ENCODE results near the gene SNTN.
"Not testable (repeated sequence)": the region's sequence is repeated elsewhere in the genome, so short reads cannot be mapped to it uniquely, and the experiment has no call there.

Gene SNTN

DNA sequence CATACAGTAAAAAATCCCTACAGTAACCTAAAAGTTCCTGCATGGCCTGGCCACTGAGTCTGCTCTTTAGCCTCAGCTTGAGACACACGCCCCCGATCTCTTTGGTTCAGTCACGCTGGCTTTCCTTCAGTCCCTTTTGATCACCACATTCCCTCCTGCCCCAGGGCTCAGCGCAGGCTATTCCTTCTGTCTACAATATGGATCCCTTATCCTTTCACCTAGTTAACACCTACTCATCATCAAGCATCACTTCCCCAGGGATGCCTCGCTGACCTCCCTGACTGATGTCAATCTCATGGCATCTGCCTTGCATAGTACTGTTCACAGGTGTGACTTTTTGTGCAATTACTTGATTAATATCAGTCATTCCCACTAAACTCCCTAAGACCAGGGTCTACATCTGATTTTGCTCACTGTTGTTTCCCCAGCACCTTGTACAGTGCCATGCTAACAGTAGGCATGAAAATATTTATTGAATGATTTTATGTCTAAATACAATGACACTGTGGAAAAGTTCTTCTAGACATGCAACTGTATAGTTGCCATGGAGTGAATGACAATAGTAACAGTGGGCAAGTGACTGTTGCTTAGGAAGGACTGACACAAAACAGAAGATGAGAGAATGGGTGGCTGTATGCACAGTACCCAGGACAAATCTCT lies at the start of gene SNTN:
Gene SNTN, plus strand, starts transcription at position 610 of the 660 bp plus-strand sequence. Its CDS starts 13 bp downstream, at position 623.
- no peak for DNase-seq (ENCODE audit: low spot score)

DNA sequence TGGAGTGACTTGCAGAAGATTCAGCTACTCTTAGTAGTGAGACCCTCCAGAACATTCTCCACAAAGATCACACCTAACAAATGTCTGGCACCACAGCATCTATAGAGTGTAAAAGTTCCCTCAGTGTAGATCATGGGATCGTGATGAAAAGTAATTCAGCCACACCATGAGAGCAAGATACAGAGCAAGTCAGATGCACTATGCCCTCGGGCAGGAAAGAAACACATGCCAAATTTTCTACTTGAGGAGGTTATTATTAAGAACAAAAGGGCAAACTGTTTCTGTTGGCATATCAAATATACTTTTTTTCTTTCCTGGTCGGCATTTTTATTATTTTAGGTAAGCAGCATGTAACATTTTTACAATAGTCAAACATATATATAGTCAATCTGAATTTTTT lies 44.8 kb upstream of the SNTN start:
- no peak for DNase-seq (ENCODE audit: low spot score)

DNA sequence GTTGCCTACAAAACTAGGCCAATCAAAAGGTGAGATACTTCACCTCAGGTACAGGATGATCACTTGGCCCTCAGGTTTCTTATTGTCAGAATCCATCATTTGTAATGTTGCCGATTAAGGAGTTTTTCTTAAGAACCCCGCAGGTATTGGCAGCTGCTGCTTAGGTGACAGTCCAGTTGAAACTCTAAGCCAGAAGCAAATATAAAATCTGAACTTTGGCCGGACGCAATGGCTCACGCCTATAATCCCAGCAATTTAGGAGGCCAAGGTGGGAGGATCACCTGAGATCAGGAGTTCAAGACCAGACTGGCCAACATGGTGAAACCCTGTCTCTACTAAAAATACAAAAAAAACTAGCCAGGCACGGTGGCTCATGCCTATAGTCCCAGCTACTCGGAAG lies 43.1 kb upstream of the SNTN start:
- DNase-seq (ENCODE audit: low spot score): no peak

DNA sequence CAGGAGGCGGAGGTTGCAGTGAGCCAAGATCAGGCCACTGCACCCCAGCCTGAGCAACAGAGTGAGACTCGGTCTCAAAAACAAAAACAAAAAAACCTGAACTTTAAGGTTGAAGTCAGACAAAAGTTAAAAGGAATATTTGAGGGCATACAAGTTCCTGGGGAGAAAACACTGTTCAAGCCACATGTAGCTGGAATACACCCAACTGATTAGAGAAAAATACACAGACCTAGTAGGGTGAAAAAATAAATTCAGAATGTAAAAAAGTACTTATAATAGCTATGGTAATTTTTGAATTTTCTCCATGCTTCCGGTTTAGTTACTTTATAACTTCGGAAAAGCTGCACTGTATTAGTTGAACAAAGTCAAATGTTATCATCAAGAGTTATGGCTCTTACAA lies 42.6 kb upstream of the SNTN start:
- DNase-seq (ENCODE audit: low spot score): no peak

DNA sequence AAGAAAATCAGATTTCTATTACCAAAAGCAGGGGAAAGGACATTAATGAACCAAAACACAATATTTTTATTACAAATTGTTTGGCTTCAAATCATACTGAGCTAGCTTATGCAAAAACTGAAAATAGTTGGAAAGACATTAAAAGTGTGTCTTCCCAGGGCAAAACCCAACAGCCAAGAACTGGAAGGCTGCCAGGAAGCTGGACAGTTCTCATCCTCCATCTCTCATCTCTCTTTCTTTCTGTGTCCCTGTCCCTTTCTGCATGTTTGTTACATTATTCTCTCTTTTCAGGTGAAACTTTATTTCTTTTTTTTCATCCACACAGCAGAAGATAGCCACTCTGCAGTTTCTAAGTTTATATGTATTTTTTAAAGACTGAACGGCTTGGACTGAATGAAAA lies 41.1 kb upstream of the SNTN start:
- DNase-seq (ENCODE audit: low spot score): no peak

DNA sequence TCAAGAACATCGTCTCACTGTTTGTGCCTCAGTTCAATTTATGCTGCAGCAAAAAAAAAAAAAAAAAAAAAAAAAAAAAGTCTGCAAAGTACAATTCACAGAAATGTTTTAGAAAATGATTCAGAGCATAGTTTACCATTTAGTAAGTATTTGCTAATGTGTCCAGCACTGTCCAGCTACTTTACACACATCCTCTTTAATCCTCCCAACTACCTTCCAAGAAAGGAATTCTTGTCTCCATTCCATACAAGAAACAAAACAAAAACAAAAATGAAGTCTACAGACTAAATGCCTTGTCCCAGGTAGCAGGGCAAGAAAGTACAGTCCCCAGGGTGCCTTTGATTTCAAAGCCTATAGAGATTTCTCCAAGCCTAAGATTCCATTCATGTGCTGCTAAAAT lies 38.9 kb upstream of the SNTN start:
- no peak for DNase-seq (ENCODE audit: low spot score)

DNA sequence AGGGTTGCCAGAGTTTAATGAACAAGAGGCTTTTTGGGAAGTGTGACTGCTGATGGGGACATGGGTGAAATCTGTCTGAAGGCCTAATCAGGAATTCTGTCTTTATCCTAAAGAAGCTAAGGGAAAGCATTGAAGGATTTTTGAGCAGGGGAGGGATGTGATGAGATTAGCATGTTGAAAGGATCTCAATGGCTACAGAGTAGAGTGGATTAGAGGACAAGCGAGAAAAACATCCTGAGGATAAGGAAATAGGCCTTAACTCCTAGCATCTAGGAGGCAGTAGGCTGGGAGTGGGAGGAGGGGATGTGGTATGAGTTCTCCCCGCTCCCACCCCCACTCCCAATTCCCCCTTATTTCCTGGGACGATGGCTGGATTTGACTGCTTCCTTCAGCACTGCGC lies 35.1 kb upstream of the SNTN start:
- DNase-seq (ENCODE audit: low spot score): no peak

DNA sequence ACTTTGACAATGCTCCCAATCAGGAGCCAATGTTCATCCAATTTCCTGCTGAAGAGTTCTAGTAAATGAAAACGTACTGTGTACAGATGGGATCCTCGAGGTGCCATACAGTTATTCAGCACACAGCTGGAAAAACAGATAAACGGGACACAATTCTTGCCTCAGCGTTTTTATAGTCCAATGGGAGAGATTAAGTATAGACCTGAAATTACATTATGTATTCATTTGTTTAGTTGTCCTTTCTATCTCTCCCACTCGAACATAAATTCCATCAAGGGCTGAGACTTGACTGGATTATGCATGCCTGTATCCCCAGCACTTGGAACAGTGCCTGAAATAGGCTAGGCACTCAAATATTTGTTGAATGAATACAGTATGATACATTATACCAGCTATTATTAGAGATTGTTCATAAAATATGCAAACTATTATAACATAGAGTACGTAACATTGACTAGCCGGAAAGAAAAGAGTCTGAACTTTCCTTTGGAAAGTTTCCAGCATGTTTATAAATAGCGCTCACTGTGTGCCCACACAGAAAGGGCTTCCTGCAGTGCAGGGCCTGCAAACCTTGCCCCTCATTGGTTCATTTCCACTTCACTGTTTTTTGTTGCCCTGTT lies 27.4 kb upstream of the SNTN start:
- DNase-seq (ENCODE audit: low spot score): peak; percentile 96

DNA sequence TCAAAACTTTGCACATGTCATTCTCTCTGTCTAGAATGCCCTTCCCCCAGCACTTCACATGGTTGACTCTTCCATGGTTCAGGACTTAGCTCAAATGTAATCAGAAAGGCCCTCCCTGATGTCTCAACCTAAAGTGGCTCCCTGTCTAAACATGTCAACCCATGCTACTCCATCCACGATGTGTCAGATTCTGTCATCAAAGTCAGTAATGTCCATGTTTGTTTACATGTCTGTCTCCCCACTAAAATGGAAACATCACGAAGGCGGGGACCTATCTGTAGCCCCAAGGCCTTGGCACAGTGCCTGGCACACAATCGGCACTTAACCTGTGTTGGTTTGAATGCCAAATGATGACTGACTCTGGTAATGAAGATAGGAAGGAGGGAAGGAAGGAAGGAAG lies 20.8 kb upstream of the SNTN start:
- DNase-seq (ENCODE audit: low spot score): no peak

DNA sequence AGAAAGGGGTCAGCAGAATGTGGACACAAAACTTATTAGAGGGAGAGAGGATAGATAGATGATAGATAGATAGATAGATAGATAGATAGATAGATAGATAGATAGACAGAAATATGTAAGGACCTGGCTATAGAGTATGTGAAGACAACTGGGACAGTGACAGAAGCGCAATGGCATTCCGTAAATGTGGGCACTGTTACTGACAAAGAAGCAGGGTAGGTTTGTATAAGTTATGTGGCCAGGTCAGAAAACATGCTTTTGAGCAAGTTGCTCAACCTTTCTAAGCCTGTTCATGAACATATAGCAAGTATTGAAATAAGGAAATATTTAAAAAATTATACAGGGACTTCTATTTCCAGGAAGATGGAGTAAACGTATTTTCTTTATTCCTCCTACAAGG lies 17.3 kb upstream of the SNTN start:
- no peak for DNase-seq (ENCODE audit: low spot score)

DNA sequence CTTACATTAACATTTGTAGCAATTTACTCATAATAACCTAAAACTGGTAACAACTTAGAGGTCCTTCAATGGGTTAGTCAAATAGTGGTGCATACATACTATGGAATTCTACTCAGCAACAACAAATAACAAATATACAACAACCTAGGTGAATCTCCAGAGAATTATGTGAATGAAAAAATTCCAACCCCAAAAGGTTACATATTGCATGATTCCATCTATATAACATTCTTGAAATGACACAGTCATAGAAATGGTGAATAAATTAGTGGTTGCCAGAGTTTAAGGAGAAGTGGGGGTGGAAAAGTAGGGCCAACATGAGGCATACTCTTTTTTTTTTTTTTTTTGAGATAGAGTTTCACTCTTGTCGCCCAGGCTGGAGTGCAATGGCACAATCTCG lies 12.7 kb upstream of the SNTN start:
- no peak for DNase-seq (ENCODE audit: low spot score)

DNA sequence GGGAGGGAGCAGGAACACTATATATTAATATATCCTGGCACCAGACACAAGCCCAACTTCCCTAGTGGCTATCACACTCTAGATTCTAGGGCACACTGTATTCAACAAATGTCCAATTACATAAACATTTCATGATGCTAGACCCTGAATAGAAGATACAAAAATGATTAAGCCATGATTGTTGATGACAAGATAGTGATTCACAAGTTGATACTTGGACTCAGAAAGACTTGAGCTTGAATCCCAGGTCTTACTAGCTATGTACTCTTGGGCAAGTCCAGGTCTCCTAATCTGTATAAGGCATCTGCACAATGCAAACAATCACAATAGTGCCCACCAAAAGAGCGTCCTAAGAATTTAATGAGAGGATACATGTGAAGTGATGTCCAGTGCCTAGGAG lies 10.0 kb upstream of the SNTN start:
- no peak for DNase-seq (ENCODE audit: low spot score)

DNA sequence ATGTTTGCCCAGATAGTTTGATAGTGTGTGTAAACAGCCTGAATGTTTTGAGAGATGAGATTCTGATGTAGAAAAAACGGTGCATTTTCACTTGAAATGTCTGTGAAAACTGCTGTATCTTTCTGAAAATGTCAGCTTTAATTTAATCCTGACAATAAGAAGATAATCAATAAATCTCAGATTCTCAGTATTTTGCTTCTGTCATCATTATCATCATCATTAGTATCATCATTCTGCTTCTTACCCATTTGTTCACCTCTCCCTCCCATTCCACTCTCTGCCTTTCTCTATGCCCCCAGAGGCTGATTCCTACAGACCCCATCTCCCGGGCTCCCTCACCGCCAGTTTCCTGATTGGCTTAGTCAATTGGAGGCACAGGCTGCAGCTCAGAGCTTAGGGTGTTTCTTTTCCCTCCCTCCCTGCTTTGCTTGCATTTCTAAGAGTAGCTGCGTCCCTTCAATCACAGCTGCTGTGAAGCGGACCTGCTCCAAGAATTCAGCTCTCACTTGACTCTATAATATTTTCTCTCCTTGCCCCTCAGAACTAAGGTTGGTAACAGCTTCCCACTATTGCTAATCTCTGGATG lies 8.2 kb upstream of the SNTN start:
- no peak for DNase-seq (ENCODE audit: low spot score)

DNA sequence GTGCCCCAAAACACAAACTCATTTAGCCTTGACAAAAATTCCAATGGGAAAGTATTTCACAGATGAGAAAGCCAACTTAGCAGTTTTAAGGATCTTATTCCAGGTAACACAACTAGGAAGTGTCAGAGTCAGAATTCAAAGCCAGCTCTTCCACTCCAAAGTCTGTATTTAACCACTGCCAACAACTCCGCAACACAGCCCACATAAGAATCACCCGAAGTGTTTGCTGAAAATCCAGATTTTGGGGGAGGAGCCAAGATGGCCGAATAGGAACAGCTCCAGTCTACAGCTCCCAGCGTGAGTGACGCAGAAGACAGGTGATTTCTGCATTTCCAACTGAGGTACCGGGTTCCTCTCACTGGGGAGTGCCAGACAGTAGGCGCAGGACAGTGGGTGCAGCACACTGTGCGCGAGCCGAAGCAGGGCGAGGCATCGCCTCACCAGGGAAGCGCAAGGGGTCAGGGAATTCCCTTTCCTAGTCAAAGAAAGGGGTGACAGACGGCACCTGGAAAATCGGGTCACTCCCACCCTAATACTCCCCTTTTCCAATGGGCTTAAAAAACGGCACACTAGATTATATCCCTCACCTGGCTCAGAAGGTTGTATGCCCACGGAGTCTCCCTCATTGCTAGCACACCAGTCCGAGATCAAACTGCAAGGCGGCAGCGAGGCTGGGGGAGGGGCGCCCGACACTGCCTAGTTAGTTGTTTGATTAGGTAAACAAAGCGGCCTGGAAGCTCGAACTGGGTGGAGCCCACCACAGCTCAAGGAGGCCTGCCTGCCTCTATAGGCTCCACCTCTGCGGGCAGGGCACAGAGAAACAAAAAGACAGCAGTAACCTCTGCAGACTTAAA lies 7.3 kb upstream of the SNTN start:
- not testable (repeated sequence) for DNase-seq (ENCODE audit: low spot score)

DNA sequence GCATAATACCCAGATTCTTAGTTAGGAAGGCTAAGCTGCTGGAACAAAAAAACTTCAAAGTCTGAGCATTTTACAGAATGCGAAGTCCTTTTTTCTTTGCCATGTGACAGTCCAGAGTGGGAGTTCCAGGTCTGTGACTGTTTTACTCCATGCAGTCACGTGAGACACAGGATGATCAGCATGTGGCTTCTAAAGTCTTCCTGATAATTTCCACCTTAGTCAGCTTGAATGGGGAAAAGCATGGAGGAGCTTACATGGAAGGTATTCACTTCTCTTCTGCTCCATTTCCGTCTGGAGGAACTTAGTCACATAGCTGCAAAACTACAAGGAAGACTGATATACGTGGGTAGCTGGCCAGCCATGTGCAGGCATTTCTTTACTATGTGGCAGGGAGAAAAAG lies 1.7 kb downstream of the SNTN start:
- peak; percentile 7 for DNase-seq (ENCODE audit: low spot score)

DNA sequence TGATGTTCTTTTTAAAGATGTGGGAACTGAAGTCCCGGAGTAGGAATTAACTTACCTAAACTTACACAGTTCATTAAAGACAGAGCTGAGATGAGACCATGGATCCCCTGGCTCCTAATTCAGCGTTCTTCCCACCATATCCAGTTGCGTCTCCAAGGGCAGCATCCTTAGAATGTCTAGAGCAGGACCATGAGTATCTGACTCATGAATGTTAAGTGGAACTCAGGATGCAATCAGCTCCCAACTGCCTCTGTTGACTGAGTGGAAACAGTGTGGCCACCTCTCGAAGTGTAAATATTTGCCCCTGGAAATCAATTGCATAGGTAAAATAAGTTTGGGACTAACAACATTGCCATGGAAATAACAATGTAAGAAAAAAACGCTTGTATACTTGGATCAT lies 2.5 kb downstream of the SNTN start:
- DNase-seq (ENCODE audit: low spot score): no peak

DNA sequence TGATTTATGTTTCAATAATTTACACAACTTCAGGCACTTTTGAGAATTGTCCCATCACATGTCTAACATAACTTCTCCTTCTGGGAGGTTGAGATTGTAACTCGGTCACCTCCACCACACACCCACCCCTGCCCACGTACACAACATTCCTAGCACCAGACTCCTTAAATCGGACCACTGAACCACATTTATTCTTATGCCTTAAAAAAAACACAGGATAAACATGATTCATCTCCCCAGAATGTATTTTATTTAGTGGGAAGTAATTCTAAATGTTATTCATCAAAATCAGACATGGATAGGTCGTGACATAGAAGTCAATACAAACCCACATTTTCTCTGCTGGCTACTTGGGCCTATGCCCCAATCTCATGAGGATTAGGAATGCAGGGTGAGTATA lies 3.0 kb downstream of the SNTN start:
- DNase-seq (ENCODE audit: low spot score): no peak

DNA sequence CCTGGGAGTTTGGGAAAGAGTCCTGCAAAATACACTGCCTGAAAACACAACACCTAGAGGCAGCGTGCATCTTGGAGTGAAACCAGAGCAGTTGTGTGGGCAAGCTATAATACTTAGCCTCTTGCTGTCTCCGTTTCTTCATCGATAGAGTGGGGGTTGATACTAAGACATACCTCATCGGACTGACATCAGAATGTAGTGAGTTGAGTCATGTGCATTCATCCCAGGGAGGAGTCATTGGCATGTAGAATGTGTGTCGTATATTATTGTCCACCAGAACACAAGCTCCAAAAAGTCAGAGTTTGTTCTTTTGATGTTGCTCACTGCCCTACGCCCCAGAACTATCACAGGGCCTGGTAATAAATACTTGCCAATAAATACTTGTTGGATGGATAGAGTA lies 4.3 kb downstream of the SNTN start:
- DNase-seq (ENCODE audit: low spot score): no peak

DNA sequence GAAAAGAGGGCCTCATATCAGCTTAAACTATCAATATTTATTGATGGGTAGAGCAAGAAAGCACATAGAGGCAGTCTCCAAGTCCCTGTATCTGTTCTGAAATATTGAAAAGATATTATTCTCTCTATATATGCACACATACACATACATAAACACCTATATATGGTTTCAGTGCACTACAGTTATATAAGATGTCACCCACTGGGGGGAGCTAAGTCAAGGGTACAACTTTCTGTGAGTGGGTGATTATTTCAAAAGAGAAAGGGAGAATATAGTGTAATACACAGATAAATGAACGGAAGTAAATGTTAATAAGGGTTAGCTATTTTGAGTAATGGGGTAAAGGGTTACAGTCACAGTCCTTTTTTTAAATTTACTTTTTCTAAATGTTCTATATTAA lies 8.8 kb downstream of the SNTN start:
- no peak for DNase-seq (ENCODE audit: low spot score)

DNA sequence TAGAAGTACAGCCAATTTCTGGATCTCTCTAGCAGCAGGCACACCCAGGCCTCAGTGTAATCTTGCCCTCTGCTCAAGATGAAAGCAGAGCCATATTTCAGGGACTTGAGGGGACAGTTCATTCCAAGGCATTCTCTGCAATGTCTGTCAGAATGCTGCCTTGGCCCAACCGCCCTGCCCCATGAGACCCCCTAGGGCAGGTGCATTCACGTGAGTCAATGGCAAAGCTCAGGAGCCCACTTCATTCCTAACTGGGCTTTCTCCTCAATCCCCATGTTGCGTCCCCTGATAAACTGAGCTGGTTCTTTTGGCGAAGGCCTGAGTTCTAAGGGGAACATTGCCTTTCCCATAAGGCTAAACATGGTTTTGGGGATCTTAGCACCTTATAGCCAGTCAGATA lies 9.5 kb downstream of the SNTN start:
- no peak for DNase-seq (ENCODE audit: low spot score)

DNA sequence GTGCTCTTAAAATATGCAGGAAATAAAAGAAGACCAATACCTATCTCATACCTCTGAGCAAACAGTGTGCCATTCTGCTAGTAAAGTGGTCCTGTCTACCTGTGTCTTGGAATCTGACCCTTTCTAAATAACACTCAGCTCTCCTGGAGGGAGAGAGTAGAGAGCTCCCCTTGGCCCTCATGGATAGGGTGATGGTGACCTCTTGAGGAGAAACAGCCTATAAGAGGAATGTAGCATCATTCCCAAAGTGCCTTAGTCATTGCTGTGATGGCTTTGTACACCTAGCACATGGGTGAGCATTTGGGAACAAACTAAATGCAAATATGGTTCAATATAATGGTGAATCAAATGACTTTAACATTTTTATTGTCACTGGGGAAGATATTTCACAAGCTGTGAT lies 10.0 kb downstream of the SNTN start:
- no peak for DNase-seq (ENCODE audit: low spot score)

DNA sequence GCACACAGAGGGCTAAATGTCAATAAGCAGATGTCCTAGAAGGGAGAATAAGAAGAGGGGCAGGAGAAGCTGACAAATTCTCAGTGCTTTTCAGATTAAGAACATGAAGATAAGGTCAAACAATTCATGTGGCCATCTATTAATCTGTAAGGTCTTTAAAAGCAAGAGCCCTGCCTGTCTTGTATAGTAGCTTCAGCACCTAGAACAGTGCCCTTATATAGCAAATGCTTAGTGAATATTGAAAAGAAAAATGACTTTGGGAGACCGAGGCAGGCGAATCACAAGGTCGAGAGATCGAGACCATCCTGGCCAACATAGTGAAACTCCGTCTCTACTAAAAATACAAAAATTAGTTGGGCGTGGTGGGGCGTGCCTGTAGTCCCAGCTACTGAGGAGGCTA lies 18.1 kb downstream of the SNTN start:
- no peak for DNase-seq (ENCODE audit: low spot score)

DNA sequence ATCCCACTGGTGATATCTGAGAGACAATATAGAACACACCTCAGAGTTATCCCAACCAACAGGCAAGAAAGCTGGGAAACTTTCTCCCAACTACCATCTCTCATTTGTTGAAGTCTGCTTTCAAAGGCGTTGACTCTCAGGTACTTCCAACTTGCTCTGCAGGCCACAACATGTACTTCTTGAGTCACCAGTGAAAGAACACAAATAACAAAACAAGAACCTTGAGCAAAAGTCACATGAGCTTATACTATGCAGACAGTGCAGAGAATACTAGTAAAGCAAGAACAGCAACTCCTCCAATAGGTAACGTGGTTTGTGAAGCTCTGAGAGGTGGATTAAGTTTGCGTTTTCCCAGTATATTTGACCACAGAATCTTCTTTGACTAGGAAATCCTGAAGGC lies 20.6 kb downstream of the SNTN start:
- no peak for DNase-seq (ENCODE audit: low spot score)

Data from kidney capillary endothelial cell (primary cell).